H1 (cell line): ENCODE data around the gene ABHD1. TPM values are rescaled to one million over a fixed set of nuclear protein-coding genes. Genes with fewer than 3 reads are reported as not detected.

Experiments
- CTCF ChIA-PET: fragments of 300-600 bp; sonication (Branson Sonifier 250); formaldehyde crosslinking; loops from one replicate; lab custom pipeline; 2021; ENCODE audit not compliant: partially characterized antibody; lab: Charles Lee
- POLR2A ChIA-PET: fragments of 300-600 bp; sonication (Branson Sonifier 250); formaldehyde crosslinking; loops from one replicate; lab custom pipeline; 2021; ENCODE audit warnings: inconsistent platforms; ENCODE audit not compliant: partially characterized antibody; lab: Charles Lee
- DNase-seq, 2 experiments: peaks; one replicate each; pipeline versions ENCODE4 v3.0.0 to v3.0.0-alpha.2; 2010 to 2022; ENCODE audit warnings: low spot score in 2 of 2, low read depth in 1 of 2, mixed read lengths in 1 of 2
- FAIRE-seq: peaks from 2 replicates; lab custom pipeline; 2011; peaks lifted over from hg19 to GRCh38; lab: Jason Lieb, UNC
- H2AFZ ChIP-seq: 2 replicates; pipeline ENCODE4 v1.8.1; 2012; ENCODE audit warnings: low read length, inconsistent platforms
- H2AK5ac ChIP-seq: 2 replicates; pipeline ENCODE4 v1.6.1; 2013; ENCODE audit warnings: low read depth, low read length
- H2BK120ac ChIP-seq: replicated peaks from 2 replicates; pipeline ENCODE3; 2013; ENCODE audit warnings: low read depth, low read length, inconsistent platforms
- H2BK12ac ChIP-seq: 2 replicates; pipeline ENCODE4 v1.6.1; 2013; ENCODE audit warnings: low read depth, low read length
- H2BK15ac ChIP-seq: 2 replicates; pipeline ENCODE4 v1.6.1; 2013; ENCODE audit warnings: low read length
- H2BK20ac ChIP-seq: 2 replicates; pipeline ENCODE4 v1.6.1; 2013; ENCODE audit warnings: low read length
- H2BK5ac ChIP-seq: 2 replicates; pipeline ENCODE4 v1.6.1; 2013; ENCODE audit warnings: low read depth, low read length
- H3K14ac ChIP-seq: 2 replicates; pipeline ENCODE4 v1.6.1; 2013; ENCODE audit warnings: inconsistent platforms; ENCODE audit not compliant: insufficient read length
- H3K18ac ChIP-seq: 2 replicates; pipeline ENCODE4 v1.6.1; 2013; ENCODE audit warnings: low read length; ENCODE audit errors: extremely low read depth
- H3K23ac ChIP-seq: 2 replicates; pipeline ENCODE4 v1.6.1; 2013; ENCODE audit warnings: inconsistent platforms; ENCODE audit not compliant: insufficient read length
- H3K23me2 ChIP-seq: 2 replicates; pipeline ENCODE4 v1.6.1; 2013; ENCODE audit warnings: low read depth, low read length
- H3K27ac ChIP-seq: 2 replicates; pipeline ENCODE4 v1.6.1; 2011; ENCODE audit warnings: low read depth, low read length, inconsistent platforms
- H3K27me3 ChIP-seq, 4 experiments: replicated peaks in 1 of 4; 1 replicate in 1 of 4; 2 replicates in 3 of 4; pipeline versions ENCODE4 v1.6.1 to v1.8.1; 2011 to 2013; ENCODE audit warnings: low read length in 3 of 4, mild to moderate bottlenecking in 3 of 4, inconsistent platforms in 2 of 4, mixed read lengths in 2 of 4, moderate library complexity in 1 of 4; ENCODE audit not compliant: control insufficient read depth in 3 of 4, insufficient read depth in 3 of 4; ENCODE audit errors: extremely low read depth in 1 of 4
- H3K36me3 ChIP-seq, 4 experiments: 2 replicates each; pipeline versions ENCODE4 v1.6.1 to v1.8.1; 2011 to 2013; ENCODE audit warnings: mild to moderate bottlenecking in 4 of 4, low read length in 3 of 4, moderate library complexity in 2 of 4, control low read depth in 1 of 4, inconsistent platforms in 1 of 4; ENCODE audit not compliant: insufficient read depth in 4 of 4, control insufficient read depth in 2 of 4
- H3K4ac ChIP-seq: replicated peaks from 2 replicates; pipeline ENCODE3; 2013; ENCODE audit warnings: low read length, low read depth, mixed read lengths, inconsistent platforms; ENCODE audit not compliant: insufficient read length
- H3K4me1 ChIP-seq, 4 experiments: replicated peaks in 1 of 4; 1 replicate in 1 of 4; 2 replicates in 3 of 4; pipeline versions ENCODE4 v1.6.1 to v1.8.1; 2011 to 2013; ENCODE audit warnings: low read length in 3 of 4, inconsistent platforms in 2 of 4, mixed read lengths in 1 of 4; ENCODE audit not compliant: insufficient read depth in 4 of 4, control insufficient read depth in 3 of 4
- H3K4me2 ChIP-seq, 2 experiments: 2 replicates each; pipeline versions ENCODE4 v1.6.1 to v1.8.1; 2011 to 2013; ENCODE audit warnings: low read depth in 2 of 2, low read length in 2 of 2, control low read depth in 1 of 2, inconsistent platforms in 1 of 2, mild to moderate bottlenecking in 1 of 2; ENCODE audit not compliant: insufficient read depth in 1 of 2
- H3K4me3 ChIP-seq, 4 experiments: fragments of 200-600, 300-600 bp in 1 of 4; sonication (generic), shearing (Covaris generic), sonication (Bioruptor Twin) in 1 of 4; 2 replicates each; pipeline versions ENCODE4 v1.5.1 to v1.8.1; 2011 to 2016; ENCODE audit warnings: low read length in 4 of 4, low read depth in 3 of 4, control low read depth in 2 of 4, inconsistent platforms in 2 of 4, mild to moderate bottlenecking in 2 of 4, mixed read lengths in 1 of 4, moderate library complexity in 1 of 4; ENCODE audit not compliant: insufficient read depth in 2 of 4; ENCODE audit errors: extremely low read depth in 1 of 4
- H3K56ac ChIP-seq: replicated peaks from 2 replicates; pipeline ENCODE3; 2013; ENCODE audit warnings: low read depth, mild to moderate bottlenecking, mixed read lengths, low read length, inconsistent platforms; ENCODE audit not compliant: insufficient read length
- H3K79me1 ChIP-seq: 2 replicates; pipeline ENCODE4 v1.6.1; 2013; ENCODE audit warnings: low read depth, low read length, control low read depth
- H3K79me2 ChIP-seq, 2 experiments: 2 replicates each; pipeline versions ENCODE4 v1.6.1 to v1.8.1; 2012 to 2013; ENCODE audit warnings: low read length in 2 of 2, mild to moderate bottlenecking in 2 of 2, inconsistent platforms in 1 of 2; ENCODE audit not compliant: insufficient read depth in 2 of 2, control insufficient read depth in 1 of 2
- H3K9ac ChIP-seq, 4 experiments: replicated peaks in 1 of 4; 1 replicate in 1 of 4; 2 replicates in 3 of 4; pipeline versions ENCODE4 v1.6.1 to v1.8.1; 2011 to 2013; ENCODE audit warnings: low read depth in 3 of 4, low read length in 3 of 4, control low read depth in 2 of 4, mild to moderate bottlenecking in 2 of 4, moderate library complexity in 2 of 4, inconsistent platforms in 1 of 4; ENCODE audit errors: extremely low read depth in 1 of 4
- H3K9me3 ChIP-seq, 2 experiments: 2 replicates each; pipeline versions ENCODE4 v1.6.1 to v1.8.1; 2012 to 2013; ENCODE audit warnings: mild to moderate bottlenecking in 2 of 2, moderate library complexity in 2 of 2, control low read depth in 1 of 2, inconsistent platforms in 1 of 2, low read depth in 1 of 2, low read length in 1 of 2, mixed read lengths in 1 of 2; ENCODE audit not compliant: insufficient read depth in 2 of 2
- H4K20me1 ChIP-seq, 2 experiments: replicated peaks in 1 of 2; 2 replicates each; pipeline versions ENCODE3 to v1.8.1; 2011 to 2013; ENCODE audit warnings: inconsistent platforms in 2 of 2, low read length in 2 of 2, mild to moderate bottlenecking in 1 of 2; ENCODE audit not compliant: insufficient read depth in 2 of 2, control insufficient read depth in 1 of 2
- H4K5ac ChIP-seq: 2 replicates; pipeline ENCODE4 v1.6.1; 2013; ENCODE audit warnings: low read length, low read depth, mixed read lengths, inconsistent platforms; ENCODE audit not compliant: insufficient read length
- H4K8ac ChIP-seq: 2 replicates; pipeline ENCODE4 v1.8.0; 2013; ENCODE audit warnings: mild to moderate bottlenecking, moderate library complexity, low read length, inconsistent platforms; ENCODE audit not compliant: insufficient read depth; ENCODE audit errors: extremely low read depth
- H4K91ac ChIP-seq: replicated peaks from 2 replicates; pipeline ENCODE3; 2013; ENCODE audit warnings: low read length, mixed read lengths, inconsistent platforms; ENCODE audit not compliant: insufficient read length
- ATF2 ChIP-seq: IDR thresholded peaks from 2 replicates; pipeline ENCODE4 v1.6.1; 2012; ENCODE audit warnings: low read length, inconsistent platforms
- CTBP2 ChIP-seq: IDR thresholded peaks from 2 replicates; pipeline ENCODE4 v1.7.0; 2011; ENCODE audit warnings: borderline replicate concordance, mild to moderate bottlenecking, moderate library complexity, mixed read lengths, low read length; ENCODE audit not compliant: insufficient read depth, insufficient read length
- E2F6 ChIP-seq: IDR thresholded peaks from 2 replicates; pipeline ENCODE4 v1.6.1; 2012; ENCODE audit warnings: inconsistent platforms
- GTF2F1 ChIP-seq: IDR thresholded peaks from 2 replicates; pipeline ENCODE4 v1.6.1; 2012; ENCODE audit warnings: low read depth, low read length, improper control_type of control experiment, borderline replicate concordance
- HDAC6 ChIP-seq: IDR thresholded peaks from one replicate; pipeline ENCODE4 v1.7.1; 2012; ENCODE audit warnings: low read depth, mild to moderate bottlenecking, inconsistent platforms, low read length, moderate library complexity
- POLR2A ChIP-seq, 2 experiments: IDR thresholded peaks; 1 replicate in 1 of 2; 2 replicates in 1 of 2; pipeline ENCODE4 v1.6.1; 2011; ENCODE audit warnings: low read depth in 2 of 2, low read length in 2 of 2, mild to moderate bottlenecking in 2 of 2; ENCODE audit errors: control extremely low read depth in 1 of 2
- POU5F1 ChIP-seq: IDR thresholded peaks from 2 replicates; pipeline ENCODE4 v1.6.1; 2011; ENCODE audit warnings: low read depth, mild to moderate bottlenecking, low read length, moderate library complexity
- SIX5 ChIP-seq: IDR thresholded peaks from 2 replicates; pipeline ENCODE4 v1.6.1; 2011; ENCODE audit warnings: mild to moderate bottlenecking, low read depth, low read length
- SRF ChIP-seq: IDR thresholded peaks from 2 replicates; pipeline ENCODE4 v1.6.1; 2011; ENCODE audit warnings: mild to moderate bottlenecking, low read depth, low read length, moderate library complexity
- WGBS, 2 experiments: shearing (Covaris generic) in 1 of 2; methylation state at CpG; one replicate each; pipeline versions ENCODE4 v1.1.6 to v1.1.7; 2013 to 2015; ENCODE audit warnings: low lambda C conversion rate in 2 of 2, mixed read lengths in 2 of 2, inconsistent platforms in 1 of 2, low coverage in 1 of 2, missing lambda C conversion rate in 1 of 2; ENCODE audit not compliant: insufficient replicate concordance in 2 of 2, insufficient coverage in 1 of 2, insufficient read length in 1 of 2; ENCODE audit errors: extremely low coverage in 1 of 2, missing lambda C conversion rate in 1 of 2; 5-methylcytosine and 5-hydroxymethylcytosine counted together
- polyA plus RNA-seq, 7 experiments: library from polyadenylated mRNA; depleted of rRNA in 3 of 7; stranded (reverse) in 5 of 7; unstranded in 2 of 7; fragments of >200 nt in 5 of 7; fragments of 200-250 nt in 2 of 7; gene quantifications; 1 replicate in 5 of 7; 2 replicates in 1 of 7; 4 replicates in 1 of 7; pipeline versions ENCODE4 v1.2.1 to v1.2.3, GENCODE V29; 2011 to 2013; ENCODE audit warnings: missing spikeins in 2 of 7, mixed read lengths in 2 of 7
- total RNA-seq: library from RNA; stranded (reverse); fragmentation: NEBNext Ultra II Directional; extraction: Animal tissue kit (Norgen Biotek cat#: 25700); gene quantifications from 2 replicates; pipeline ENCODE4 v1.2.1, GENCODE V29; 2021

ABHD1 gene
- total and polyA plus RNA-seq, 2 of the 8 experiments (the other 6 are each of a cell fraction or from before 2014, with no cell fraction given): 0.20 to 1.1 TPM

GRCh38 chr2:27147935-27148334, 24.3 kb downstream of the ABHD1 start:
- H3K27me3 ChIP-seq: no peaks in the 10 kb centered on the region
- no peak overlapping the region for H3K9ac ChIP-seq
- H3K4me3 ChIP-seq: no peak overlapping the region
- H2AK5ac ChIP-seq: no peak overlapping the region
- no peak overlapping the region for H3K4ac ChIP-seq
- no peak overlapping the region for H3K18ac ChIP-seq
- no peaks in the 10 kb centered on the region for H3K79me2 ChIP-seq
- H3K4me1 ChIP-seq: no peaks in the 10 kb centered on the region; a peak in 1 of 7 replicates
- H4K8ac ChIP-seq: no peak overlapping the region
- POLR2A ChIA-PET: interaction anchor here (0.5 to 1.7 kb wide), 3 partner anchors 11 to 69 kb away, joined by 3 to 5 read pairs (median 4); partner anchors contain the start of gene PREB
- H2AFZ ChIP-seq: no peak overlapping the region
- H2BK20ac ChIP-seq: no peak overlapping the region
- H3K79me1 ChIP-seq: no peaks in the 10 kb centered on the region
- H3K23ac ChIP-seq: no peak overlapping the region
- H2BK120ac ChIP-seq: no peak overlapping the region
- no peaks in the 10 kb centered on the region for H4K20me1 ChIP-seq
- no peak overlapping the region for H4K91ac ChIP-seq
- no peaks in the 10 kb centered on the region for H3K23me2 ChIP-seq
- no peaks in the 10 kb centered on the region for H3K9me3 ChIP-seq
- H4K5ac ChIP-seq: no peak overlapping the region
- H2BK15ac ChIP-seq: no peak overlapping the region
- H3K56ac ChIP-seq: no peak overlapping the region
- FAIRE-seq (no peak), DNase-seq (no peak)
- no peak overlapping the region for H2BK5ac ChIP-seq
- CTCF ChIA-PET: interaction anchor here (0.6 to 5.6 kb wide), 3 partner anchors 11 to 173 kb away, joined by 3 to 27 read pairs (median 3); no protein-coding TSS in a partner anchor
- no peaks in the 10 kb centered on the region for H3K36me3 ChIP-seq
- TF ChIP-seq SIX5: no peak
- TF ChIP-seq E2F6: no peak
- TF ChIP-seq ATF2: no peak
- no peak for TF ChIP-seq POU5F1
- no peak for TF ChIP-seq GTF2F1
- TF ChIP-seq SRF: no peak
- no peak for TF ChIP-seq HDAC6
- no peak for TF ChIP-seq CTBP2
- TF ChIP-seq POLR2A (IDR thresholded peaks at IDR 0.05; ENCODE audit: control extremely low read depth in 1 of 2, low read depth in 2 of 2, low read length in 2 of 2): no peak
- no peak overlapping the region for H3K14ac ChIP-seq
- H2BK12ac ChIP-seq: no peak overlapping the region
- no peak overlapping the region for H3K27ac ChIP-seq
- WGBS, 2 experiments: 97% methylated on average over 8 of the region's 8 CpGs; no CpG with 5 or more reads in 1 of the 2 experiments
- no peak overlapping the region for H3K4me2 ChIP-seq
